Measurements from ENCODE around the gene RAC3.

GRCh38 chr17:82062076-82062983 lies 30.9 kb downstream of the RAC3 start:
- TF ChIP-seq, protein P1, sequence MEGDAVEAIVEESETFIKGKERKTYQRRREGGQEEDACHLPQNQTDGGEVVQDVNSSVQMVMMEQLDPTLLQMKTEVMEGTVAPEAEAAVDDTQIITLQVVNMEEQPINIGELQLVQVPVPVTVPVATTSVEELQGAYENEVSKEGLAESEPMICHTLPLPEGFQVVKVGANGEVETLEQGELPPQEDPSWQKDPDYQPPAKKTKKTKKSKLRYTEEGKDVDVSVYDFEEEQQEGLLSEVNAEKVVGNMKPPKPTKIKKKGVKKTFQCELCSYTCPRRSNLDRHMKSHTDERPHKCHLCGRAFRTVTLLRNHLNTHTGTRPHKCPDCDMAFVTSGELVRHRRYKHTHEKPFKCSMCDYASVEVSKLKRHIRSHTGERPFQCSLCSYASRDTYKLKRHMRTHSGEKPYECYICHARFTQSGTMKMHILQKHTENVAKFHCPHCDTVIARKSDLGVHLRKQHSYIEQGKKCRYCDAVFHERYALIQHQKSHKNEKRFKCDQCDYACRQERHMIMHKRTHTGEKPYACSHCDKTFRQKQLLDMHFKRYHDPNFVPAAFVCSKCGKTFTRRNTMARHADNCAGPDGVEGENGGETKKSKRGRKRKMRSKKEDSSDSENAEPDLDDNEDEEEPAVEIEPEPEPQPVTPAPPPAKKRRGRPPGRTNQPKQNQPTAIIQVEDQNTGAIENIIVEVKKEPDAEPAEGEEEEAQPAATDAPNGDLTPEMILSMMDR (conservative IDR thresholded peaks at IDR 0.05; ENCODE audit: low read length) = no peak
- no peak for TF ChIP-seq EZH2phosphoT487 (IDR thresholded peaks at IDR 0.05; ENCODE audit: borderline replicate concordance, low read depth, low read length)

Data from OCI-LY7 (cell line).